Raji (cell line): Measurements from ENCODE around the gene CNR1.

Source experiments
- POLR2A ChIP-seq: IDR thresholded peaks from 2 replicates; pipeline ENCODE4 v1.6.1; 2011; ENCODE audit warnings: low read depth, low read length, control low read depth; ENCODE audit not compliant: insufficient read depth

The CNR1 gene

GRCh38 chr6:88116276-88116675 lies 49.9 kb downstream of the CNR1 start:
- TF ChIP-seq POLR2A = no peak

- TF ChIP-seq POLR2A = no peak
Measured at GRCh38 chr6:88115307-88115706, 50.8 kb downstream of the CNR1 start.

- no peak for TF ChIP-seq POLR2A
Measured at GRCh38 chr6:88114838-88115237, 51.3 kb downstream of the CNR1 start.

GRCh38 chr6:88111991-88112390 lies 54.2 kb downstream of the CNR1 start:
- TF ChIP-seq POLR2A = no peak

GRCh38 chr6:88107241-88107640 lies 58.9 kb downstream of the CNR1 start:
- no peak for TF ChIP-seq POLR2A

GRCh38 chr6:88105741-88106340 lies 60.3 kb downstream of the CNR1 start:
- no peak for TF ChIP-seq POLR2A
